IMR-90 (cell line): ENCODE results near the gene CLNK. TPM values are rescaled to one million over a fixed set of nuclear protein-coding genes. Genes with fewer than 3 reads are reported as not detected.

Experiments used
- ATAC-seq: fragments of 200-7000 bp; cut with Tn5 transposase; 2 replicates; pipeline ENCODE4 v1.9.1; 2020; ENCODE audit warnings: low read depth, mild to moderate bottlenecking, moderate library complexity
- BruUV-seq: library from RNA; stranded (reverse); fragments of 400-500 nt; replicated peaks from 2 replicates; lab custom pipeline; 2021; lab: Mats Ljungman, UMichigan
- CTCF ChIA-PET: fragments of 300-600 bp; formaldehyde crosslinking; extraction: SDS; loops from one replicate; lab custom pipeline; 2021; ENCODE audit warnings: antibody characterized with exemption; lab: Yijun Ruan, JAX
- POLR2A ChIA-PET: fragments of 300-600 bp; sonication (Branson Sonifier 250); formaldehyde crosslinking; loops from one replicate; lab custom pipeline; 2022; ENCODE audit warnings: antibody characterized with exemption; ENCODE audit not compliant: unreplicated experiment; lab: Charles Lee
- DNase-seq: peaks from one replicate; pipeline ENCODE4 v3.0.0; 2013
- H2AFZ ChIP-seq: replicated peaks from 2 replicates; pipeline ENCODE3; 2013; ENCODE audit warnings: low read length, mild to moderate bottlenecking; ENCODE audit not compliant: poor library complexity
- H2AK5ac ChIP-seq: 2 replicates; pipeline ENCODE4 v1.6.1; 2013; ENCODE audit warnings: low read depth, low read length, inconsistent platforms
- H2AK9ac ChIP-seq: replicated peaks from 2 replicates; pipeline ENCODE3; 2013; ENCODE audit warnings: mild to moderate bottlenecking, low read depth, low read length, moderate library complexity; ENCODE audit not compliant: poor library complexity
- H2BK120ac ChIP-seq: 2 replicates; pipeline ENCODE4 v1.6.1; 2013; ENCODE audit warnings: low read depth, low read length, inconsistent platforms
- H2BK15ac ChIP-seq: 3 replicates; pipeline ENCODE4 v1.6.1; 2013; ENCODE audit warnings: low read depth, low read length, inconsistent platforms
- H2BK20ac ChIP-seq: 2 replicates; pipeline ENCODE4 v1.6.1; 2013; ENCODE audit warnings: low read depth, mild to moderate bottlenecking, inconsistent platforms, low read length, moderate library complexity
- H2BK5ac ChIP-seq: 2 replicates; pipeline ENCODE4 v1.6.1; 2013; ENCODE audit warnings: mild to moderate bottlenecking, low read depth, low read length, inconsistent platforms; ENCODE audit not compliant: poor library complexity, severe bottlenecking
- H3K14ac ChIP-seq: replicated peaks from 2 replicates; pipeline ENCODE4 v1.6.1; 2013; ENCODE audit warnings: low read depth, low read length, inconsistent platforms
- H3K18ac ChIP-seq: 2 replicates; pipeline ENCODE4 v1.6.1; 2013; ENCODE audit warnings: low read depth, low read length, control low read depth
- H3K23ac ChIP-seq: 2 replicates; pipeline ENCODE4 v1.6.1; 2013; ENCODE audit warnings: low read depth, low read length, inconsistent platforms
- H3K27ac ChIP-seq: 2 replicates; pipeline ENCODE4 v1.5.1; 2013; ENCODE audit warnings: mild to moderate bottlenecking, control low read depth, low read length; ENCODE audit not compliant: insufficient read depth
- H3K27me3 ChIP-seq: 2 replicates; pipeline ENCODE4 v1.6.1; 2013; ENCODE audit warnings: low read length; ENCODE audit not compliant: control insufficient read depth, insufficient read depth
- H3K36me3 ChIP-seq: 2 replicates; pipeline ENCODE4 v1.6.1; 2013; ENCODE audit warnings: low read length, mixed read lengths; ENCODE audit not compliant: control insufficient read depth, insufficient read depth
- H3K4ac ChIP-seq: 2 replicates; pipeline ENCODE4 v1.6.1; 2013; ENCODE audit warnings: low read depth, low read length, inconsistent platforms
- H3K4me1 ChIP-seq: 2 replicates; pipeline ENCODE4 v1.6.1; 2013; ENCODE audit warnings: low read length, mixed read lengths; ENCODE audit not compliant: control insufficient read depth, insufficient read depth
- H3K4me2 ChIP-seq: 2 replicates; pipeline ENCODE4 v1.6.1; 2013; ENCODE audit warnings: low read depth, mild to moderate bottlenecking, control low read depth, low read length, moderate library complexity
- H3K4me3 ChIP-seq: 2 replicates; pipeline ENCODE4 v1.5.1; 2013; ENCODE audit warnings: low read depth, mild to moderate bottlenecking, control low read depth, low read length, moderate library complexity; ENCODE audit not compliant: insufficient read depth
- H3K56ac ChIP-seq: 2 replicates; pipeline ENCODE4 v1.6.1; 2013; ENCODE audit warnings: low read length, inconsistent platforms; ENCODE audit not compliant: insufficient read depth; ENCODE audit errors: extremely low read depth
- H3K79me1 ChIP-seq, 2 experiments: 2 replicates each; pipeline ENCODE4 v1.6.1; 2013; ENCODE audit warnings: low read length in 2 of 2, inconsistent platforms in 1 of 2, low read depth in 1 of 2
- H3K9ac ChIP-seq: 2 replicates; pipeline ENCODE4 v1.6.1; 2013; ENCODE audit warnings: low read depth, low read length, control low read depth
- H3K9me1 ChIP-seq: 2 replicates; pipeline ENCODE4 v1.6.1; 2013; ENCODE audit warnings: low read length, inconsistent platforms; ENCODE audit not compliant: insufficient read depth
- H3K9me3 ChIP-seq: 2 replicates; pipeline ENCODE4 v1.6.1; 2013; ENCODE audit warnings: low read length; ENCODE audit not compliant: control insufficient read depth, insufficient read depth
- H4K20me1 ChIP-seq: 2 replicates; pipeline ENCODE4 v1.6.1; 2013; ENCODE audit warnings: low read length, inconsistent platforms; ENCODE audit not compliant: insufficient read depth
- H4K5ac ChIP-seq: 2 replicates; pipeline ENCODE4 v1.6.1; 2013; ENCODE audit warnings: mild to moderate bottlenecking, low read depth, low read length, control low read depth
- H4K8ac ChIP-seq, 2 experiments: 2 replicates each; pipeline ENCODE4 v1.6.1; 2013; ENCODE audit warnings: low read depth in 2 of 2, low read length in 2 of 2, control low read depth in 1 of 2, inconsistent platforms in 1 of 2
- H4K91ac ChIP-seq: 2 replicates; pipeline ENCODE4 v1.6.1; 2013; ENCODE audit warnings: low read depth, low read length, inconsistent platforms; ENCODE audit not compliant: insufficient read depth
- BHLHE40 ChIP-seq: fragments of 150-350 bp; IDR thresholded peaks from 2 replicates; pipeline ENCODE4 v1.6.1; 2016; ENCODE audit warnings: mild to moderate bottlenecking, low read depth, low read length
- CEBPB ChIP-seq: IDR thresholded peaks from 2 replicates; pipeline ENCODE4 v1.6.1; 2012; ENCODE audit warnings: low read depth, low read length, improper control_type of control experiment
- CHD1 ChIP-seq: IDR thresholded peaks from 2 replicates; pipeline ENCODE4 v1.6.1; 2012; ENCODE audit warnings: low read depth, low read length, improper control_type of control experiment
- CTCF ChIP-seq: conservative IDR thresholded peaks from 2 replicates; pipeline ENCODE4 v1.5.1; 2012; ENCODE audit warnings: mild to moderate bottlenecking, low read depth, low read length, improper control_type of control experiment
- ELK1 ChIP-seq: fragments of 150-350 bp; IDR thresholded peaks from 2 replicates; pipeline ENCODE4 v1.6.1; 2016; ENCODE audit warnings: low read depth, mild to moderate bottlenecking, low read length, moderate library complexity, borderline replicate concordance
- FOS ChIP-seq: fragments of 150-350 bp; IDR thresholded peaks from 2 replicates; pipeline ENCODE4 v1.6.1; 2016; ENCODE audit warnings: low read depth, low read length
- MAFK ChIP-seq: IDR thresholded peaks from 2 replicates; pipeline ENCODE4 v1.6.1; 2012; ENCODE audit warnings: low read depth, low read length, improper control_type of control experiment
- MAZ ChIP-seq: IDR thresholded peaks from 2 replicates; pipeline ENCODE4 v1.6.1; 2012; ENCODE audit warnings: low read depth, mild to moderate bottlenecking, low read length, improper control_type of control experiment, moderate library complexity, borderline replicate concordance
- MXI1 ChIP-seq: IDR thresholded peaks from 2 replicates; pipeline ENCODE4 v1.6.1; 2012; ENCODE audit warnings: low read depth, mild to moderate bottlenecking, low read length, moderate library complexity, borderline replicate concordance
- NFE2L2 ChIP-seq: fragments of 150-350 bp; IDR thresholded peaks from 2 replicates; pipeline ENCODE4 v1.6.1; 2016; ENCODE audit warnings: low read depth, mild to moderate bottlenecking, low read length
- POLR2A ChIP-seq: IDR thresholded peaks from 2 replicates; pipeline ENCODE4 v1.6.1; 2012; ENCODE audit warnings: mild to moderate bottlenecking, low read depth, low read length
- RAD21 ChIP-seq: IDR thresholded peaks from 2 replicates; pipeline ENCODE4 v1.6.1; 2012; ENCODE audit warnings: low read length, improper control_type of control experiment
- RCOR1 ChIP-seq: IDR thresholded peaks from 2 replicates; pipeline ENCODE4 v1.6.1; 2012; ENCODE audit warnings: mild to moderate bottlenecking, low read length, improper control_type of control experiment; ENCODE audit not compliant: insufficient replicate concordance
- RFX5 ChIP-seq: IDR thresholded peaks from 2 replicates; pipeline ENCODE4 v1.8.0; 2012; ENCODE audit warnings: low read depth, mild to moderate bottlenecking, low read length, moderate library complexity
- SMC3 ChIP-seq: fragments of 150-350 bp; IDR thresholded peaks from 2 replicates; pipeline ENCODE4 v1.6.1; 2016; ENCODE audit warnings: low read depth, mild to moderate bottlenecking, antibody characterized with exemption, low read length, moderate library complexity
- USF2 ChIP-seq: fragments of 150-350 bp; IDR thresholded peaks from 2 replicates; pipeline ENCODE4 v1.6.1; 2017; ENCODE audit warnings: mild to moderate bottlenecking, antibody characterized with exemption, low read length, low read depth
- WGBS, 2 experiments: methylation state at CpG; one replicate each; pipeline versions ENCODE4 v1.1.5 to v1.1.7; 2013; ENCODE audit warnings: missing lambda C conversion rate in 2 of 2; ENCODE audit not compliant: insufficient read length in 1 of 2; ENCODE audit errors: extremely low coverage in 2 of 2; 5-methylcytosine and 5-hydroxymethylcytosine counted together
- dilution Hi-C: fragments of 300-500 bp; cut with HindIII; formaldehyde crosslinking; loops from one replicate; pipeline ENCODE4 v1.14.3; 2018; ENCODE audit warnings: low sequenced_read_pairs; ENCODE audit not compliant: unreplicated experiment
- in situ Hi-C: fragments of 300-500 bp; cut with MboI; formaldehyde crosslinking; loops from 3 replicates; pipeline ENCODE4 v1.14.3; 2019; ENCODE audit warnings: low sequenced_read_pairs, inconsistent platforms, mixed read lengths
- intact Hi-C: fragments of 100-400 bp; cut with micrococcal nuclease; formaldehyde crosslinking; loops from 2 replicates; pipeline ENCODE4 v1.10.0; 2022
- polyA plus RNA-seq, 3 experiments: library from polyadenylated mRNA; depleted of rRNA; stranded (reverse); fragments of >200 nt; gene quantifications; 2 replicates each; pipeline ENCODE4 v1.2.3, GENCODE V29; 2012; ENCODE audit warnings: low replicate concordance in 1 of 3
- total RNA-seq: library from RNA; depleted of rRNA; stranded (reverse); fragments of >200 nt; gene quantifications from 2 replicates; pipeline ENCODE4 v1.2.3, GENCODE V29; 2012

The CLNK gene
- total and polyA plus RNA-seq, 2 of the 4 experiments (the other 2 are of a cell fraction), result not detected

GRCh38 chr4:10732914-10733415 lies 48.4 kb upstream of the CLNK start:
- Histone ChIP-seq H3K4me3 (no peak overlapping the region), H2BK5ac (no peak overlapping the region), H4K91ac (no peak overlapping the region), H4K5ac (no peak overlapping the region), H3K4ac (no peak overlapping the region), H3K4me2 (no peak overlapping the region), H2AK5ac (no peak overlapping the region), H4K8ac (no peak overlapping the region), H2AK9ac (no peak overlapping the region), H3K27me3 (peaks cover 2% of the 10 kb centered on the region), H3K56ac (no peak overlapping the region), H3K18ac (no peak overlapping the region), H3K9me1 (no peaks in the 10 kb centered on the region), H2BK120ac (no peak overlapping the region), H2BK20ac (no peak overlapping the region), H2BK15ac (no peak overlapping the region), H3K14ac (no peak overlapping the region), H3K4me1 (no peaks in the 10 kb centered on the region), H3K9ac (no peak overlapping the region), H3K36me3 (no peaks in the 10 kb centered on the region), H2AFZ (no peak overlapping the region), H3K27ac (no peak overlapping the region), H3K23ac (no peak overlapping the region), H3K9me3 (no peaks in the 10 kb centered on the region), H4K20me1 (no peaks in the 10 kb centered on the region), H3K79me1 (no peaks in the 10 kb centered on the region)
- in situ Hi-C loops (no loop called here), intact Hi-C loops (no loop called here), dilution Hi-C loops (no loop called here)
- TF ChIP-seq RAD21 (no peak), MAFK (no peak), SMC3 (no peak), CEBPB (no peak), CHD1 (no peak), RCOR1 (no peak), CTCF (no peak), USF2 (no peak), BHLHE40 (no peak), ELK1 (no peak), NFE2L2 (no peak), MAZ (no peak), MXI1 (no peak), POLR2A (no peak), FOS (no peak), RFX5 (no peak)
- BruUV-seq, result no TSS peak
- ATAC-seq, result no peak
- no peak for DNase-seq
- ChIA-PET CTCF (no interaction called here), POLR2A (no interaction called here)
- WGBS, 2 experiments, result 100% methylated on average over 1 of the region's 5 CpGs; no CpG with 5 or more reads in 1 of the 2 experiments
